Mesenchymal stem cell (in vitro differentiated cells and primary cell): ENCODE data around the gene PDS5A.
"Not testable (repeated sequence)": the region's sequence is repeated elsewhere in the genome, so short reads cannot be mapped to it uniquely, and the experiment has no call there.

Experiments used
- DNase-seq: peaks from one replicate; pipeline ENCODE4 v3.0.0-alpha.2; 2013
- H2AFZ ChIP-seq: one replicate; pipeline ENCODE4 v1.6.1; 2013; ENCODE audit warnings: low read depth, mild to moderate bottlenecking, control low read depth, inconsistent platforms, low read length, moderate library complexity
- H2AK5ac ChIP-seq: 2 replicates; pipeline ENCODE4 v1.6.1; 2013; ENCODE audit warnings: low read length, moderate library complexity, mild to moderate bottlenecking, inconsistent platforms; ENCODE audit not compliant: severe bottlenecking
- H2BK120ac ChIP-seq: one replicate; pipeline ENCODE4 v1.6.1; 2013; ENCODE audit warnings: low read depth, mild to moderate bottlenecking, inconsistent platforms, low read length, moderate library complexity
- H2BK12ac ChIP-seq, 2 experiments: one replicate each; pipeline ENCODE4 v1.6.1; 2013; ENCODE audit warnings: inconsistent platforms in 2 of 2, low read length in 2 of 2, mild to moderate bottlenecking in 2 of 2, moderate library complexity in 2 of 2, control low read depth in 1 of 2
- H2BK15ac ChIP-seq: one replicate; pipeline ENCODE4 v1.6.1; 2013; ENCODE audit warnings: mild to moderate bottlenecking, low read depth, inconsistent platforms; ENCODE audit not compliant: poor library complexity, severe bottlenecking
- H2BK5ac ChIP-seq: 2 replicates; pipeline ENCODE4 v1.6.1; 2013; ENCODE audit warnings: low read depth, mild to moderate bottlenecking, low read length, control low read depth, inconsistent platforms; ENCODE audit not compliant: poor library complexity, severe bottlenecking
- H3K14ac ChIP-seq, 2 experiments: one replicate each; pipeline ENCODE4 v1.6.1; 2013; ENCODE audit warnings: inconsistent platforms in 2 of 2, low read length in 2 of 2, control low read depth in 1 of 2, mild to moderate bottlenecking in 1 of 2, moderate library complexity in 1 of 2
- H3K18ac ChIP-seq, 2 experiments: one replicate each; pipeline ENCODE4 v1.6.1; 2013; ENCODE audit warnings: inconsistent platforms in 2 of 2, low read length in 2 of 2, control low read depth in 1 of 2, low read depth in 1 of 2, mild to moderate bottlenecking in 1 of 2
- H3K23ac ChIP-seq, 2 experiments: one replicate each; pipeline ENCODE4 v1.6.1; 2013; ENCODE audit warnings: inconsistent platforms in 2 of 2, low read length in 2 of 2, mild to moderate bottlenecking in 2 of 2, moderate library complexity in 2 of 2, control low read depth in 1 of 2
- H3K27ac ChIP-seq: 2 replicates; pipeline ENCODE4 v1.5.1; 2013; ENCODE audit warnings: mild to moderate bottlenecking, moderate library complexity, low read length, control low read depth, inconsistent platforms; ENCODE audit not compliant: poor library complexity, severe bottlenecking
- H3K27me3 ChIP-seq, 2 experiments: 2 replicates each; pipeline versions ENCODE4 v1.6.1 to v1.7.0; 2013; ENCODE audit warnings: low read length in 2 of 2, mild to moderate bottlenecking in 2 of 2, moderate library complexity in 2 of 2, control low read depth in 1 of 2, inconsistent platforms in 1 of 2; ENCODE audit not compliant: control insufficient read depth in 1 of 2, insufficient read depth in 1 of 2
- H3K36me3 ChIP-seq, 2 experiments: 2 replicates each; pipeline versions ENCODE4 v1.6.1 to v1.7.0; 2013; ENCODE audit warnings: low read length in 2 of 2, control low read depth in 1 of 2, inconsistent platforms in 1 of 2, low read depth in 1 of 2, mild to moderate bottlenecking in 1 of 2; ENCODE audit not compliant: insufficient read depth in 2 of 2, control insufficient read depth in 1 of 2
- H3K4ac ChIP-seq, 2 experiments: one replicate each; pipeline ENCODE4 v1.6.1; 2013; ENCODE audit warnings: inconsistent platforms in 2 of 2, low read length in 2 of 2, mild to moderate bottlenecking in 2 of 2, moderate library complexity in 2 of 2, control low read depth in 1 of 2, low read depth in 1 of 2
- H3K4me1 ChIP-seq: 2 replicates; pipeline ENCODE4 v1.6.1; 2013; ENCODE audit warnings: low read depth, low read length, control low read depth; ENCODE audit not compliant: control insufficient read depth, insufficient read depth
- H3K4me2 ChIP-seq: 2 replicates; pipeline ENCODE4 v1.6.1; 2013; ENCODE audit warnings: low read length, mild to moderate bottlenecking, inconsistent platforms; ENCODE audit not compliant: poor library complexity, severe bottlenecking
- H3K4me3 ChIP-seq, 2 experiments: 2 replicates each; pipeline versions ENCODE4 v1.5.1 to v1.7.0; 2013; ENCODE audit warnings: low read length in 2 of 2, mild to moderate bottlenecking in 2 of 2, control low read depth in 1 of 2, low read depth in 1 of 2; ENCODE audit not compliant: insufficient read depth in 1 of 2
- H3K79me1 ChIP-seq: replicated peaks from 2 replicates; pipeline ENCODE4 v1.6.1; 2013; ENCODE audit warnings: mild to moderate bottlenecking, control low read depth, low read length, inconsistent platforms; ENCODE audit not compliant: poor library complexity, severe bottlenecking
- H3K9ac ChIP-seq: 2 replicates; pipeline ENCODE4 v1.7.0; 2013; ENCODE audit warnings: mild to moderate bottlenecking, low read length, moderate library complexity
- H3K9me3 ChIP-seq: 2 replicates; pipeline ENCODE4 v1.7.0; 2013; ENCODE audit warnings: mild to moderate bottlenecking, low read length; ENCODE audit not compliant: control insufficient read depth
- H4K8ac ChIP-seq: one replicate; pipeline ENCODE4 v1.6.1; 2013; ENCODE audit warnings: inconsistent platforms, mild to moderate bottlenecking, low read length, moderate library complexity
- H4K91ac ChIP-seq: one replicate; pipeline ENCODE4 v1.6.1; 2013; ENCODE audit warnings: mild to moderate bottlenecking, low read length, inconsistent platforms
- WGBS: methylation state at CpG from one replicate; pipeline ENCODE4 v1.1.7; 2013; ENCODE audit warnings: mixed read lengths; 5-methylcytosine and 5-hydroxymethylcytosine counted together

PDS5A gene

GRCh38 chr4:39792128-39792527 is 185.6 kb downstream of the PDS5A start:
- Histone ChIP-seq H3K9ac (no peak overlapping the region), H2AFZ (no peak overlapping the region), H3K27me3 (no peaks in the 10 kb centered on the region), H2BK5ac (no peak overlapping the region), H4K91ac (no peak overlapping the region), H3K23ac (no peak overlapping the region), H3K4me2 (no peak overlapping the region), H3K27ac (no peak overlapping the region), H2BK12ac (no peak overlapping the region), H3K4me1 (no peaks in the 10 kb centered on the region), H3K36me3 (no peaks in the 10 kb centered on the region), H3K18ac (no peak overlapping the region), H3K79me1 (no peaks in the 10 kb centered on the region), H2BK15ac (no peak overlapping the region), H3K14ac (no peak overlapping the region), H4K8ac (no peak overlapping the region), H3K9me3 (no peaks in the 10 kb centered on the region), H3K4me3 (no peak overlapping the region), H2AK5ac (no peak overlapping the region), H3K4ac (no peak overlapping the region), H2BK120ac (no peak overlapping the region)
- DNase-seq, result no peak
- WGBS, result 85% methylated on average over 5 of the region's 5 CpGs

GRCh38 chr4:39786838-39787237 is 190.9 kb downstream of the PDS5A start:
- Histone ChIP-seq H3K36me3 (peaks cover 0 to 17% of the 10 kb centered on the region in 2 experiments), H4K91ac (no peak overlapping the region), H3K4me3 (no peak overlapping the region), H2BK15ac (no peak overlapping the region), H2BK120ac (no peak overlapping the region), H3K27me3 (no peaks in the 10 kb centered on the region), H3K9me3 (no peaks in the 10 kb centered on the region), H3K9ac (no peak overlapping the region), H3K14ac (no peak overlapping the region), H3K4me2 (no peak overlapping the region), H3K23ac (no peak overlapping the region), H2BK5ac (no peak overlapping the region), H3K27ac (no peak overlapping the region), H3K18ac (no peak overlapping the region), H3K4ac (no peak overlapping the region), H3K4me1 (no peaks in the 10 kb centered on the region), H2AFZ (no peak overlapping the region), H2BK12ac (no peak overlapping the region), H2AK5ac (no peak overlapping the region), H3K79me1 (no peaks in the 10 kb centered on the region), H4K8ac (no peak overlapping the region)
- WGBS, result 86% methylated on average over 4 of the region's 4 CpGs
- no peak for DNase-seq

DNA sequence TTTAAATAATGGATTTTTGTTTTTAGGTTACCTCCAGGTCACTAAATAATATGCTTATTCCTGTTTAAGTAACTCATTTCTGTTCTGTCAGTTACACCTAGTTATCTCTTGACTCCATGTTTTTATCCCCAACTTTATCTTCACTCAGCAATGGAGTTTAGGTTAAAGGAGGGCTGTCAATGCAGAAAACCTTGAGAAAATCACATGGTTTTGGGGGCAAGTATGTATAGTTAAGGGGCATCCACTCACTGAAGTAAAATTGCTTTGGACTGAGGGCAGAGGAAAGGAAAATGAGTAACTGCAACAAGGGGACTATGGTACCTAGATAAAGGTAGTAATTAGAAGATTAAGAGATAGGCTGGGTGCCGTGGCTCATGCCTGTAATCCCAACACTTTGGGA is 192.6 kb downstream of the PDS5A start:
- Histone ChIP-seq H3K14ac (no peak overlapping the region), H3K4me1 (no peaks in the 10 kb centered on the region), H2BK5ac (no peak overlapping the region), H4K8ac (no peak overlapping the region), H3K4me2 (no peak overlapping the region), H2BK120ac (no peak overlapping the region), H3K79me1 (no peaks in the 10 kb centered on the region), H2AK5ac (no peak overlapping the region), H3K9me3 (no peaks in the 10 kb centered on the region), H3K27me3 (no peaks in the 10 kb centered on the region), H4K91ac (no peak overlapping the region), H2BK12ac (no peak overlapping the region), H3K9ac (no peak overlapping the region), H2AFZ (no peak overlapping the region), H3K27ac (no peak overlapping the region), H3K4me3 (no peak overlapping the region), H3K18ac (no peak overlapping the region), H3K4ac (no peak overlapping the region), H2BK15ac (no peak overlapping the region), H3K23ac (no peak overlapping the region), H3K36me3 (peaks cover 0 to 34% of the 10 kb centered on the region in 2 experiments)
- no peak for DNase-seq
- WGBS, result 92% methylated on average over 1 of the region's 1 CpG

DNA sequence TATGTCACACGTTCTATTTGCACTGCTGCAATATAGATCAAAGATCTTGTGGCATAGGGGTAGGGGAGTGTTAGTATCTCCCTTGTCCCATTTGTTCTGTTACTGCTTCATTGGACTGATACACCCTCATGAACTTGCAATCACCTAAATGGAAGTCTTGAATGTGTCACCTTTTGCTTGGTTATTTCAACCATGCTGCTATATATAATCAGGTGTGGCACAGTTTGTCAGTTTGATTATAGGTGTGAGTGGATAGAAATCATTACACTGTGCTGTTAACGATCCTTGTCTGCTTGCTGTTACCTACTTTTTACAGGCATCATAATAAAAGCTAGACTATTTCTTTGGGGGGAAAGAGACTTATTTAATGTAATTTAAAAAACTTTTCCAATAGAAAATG is 195.7 kb downstream of the PDS5A start:
- not testable (repeated sequence) for H2AK5ac ChIP-seq, H3K23ac ChIP-seq, H3K4me2 ChIP-seq, H2AFZ ChIP-seq, H3K9ac ChIP-seq, H3K18ac ChIP-seq, DNase-seq, H3K27me3 ChIP-seq, H4K91ac ChIP-seq, H2BK15ac ChIP-seq, H3K27ac ChIP-seq, H2BK120ac ChIP-seq, H3K4me3 ChIP-seq, H3K4ac ChIP-seq, H4K8ac ChIP-seq, H3K79me1 ChIP-seq, H3K14ac ChIP-seq, H2BK5ac ChIP-seq, H3K4me1 ChIP-seq, H3K9me3 ChIP-seq, H2BK12ac ChIP-seq
- 100% methylated on average over 1 of the region's 2 CpGs for WGBS
- peaks cover 3 to 65% of the 10 kb centered on the region in 2 experiments for H3K36me3 ChIP-seq
